HG03354 (cell line): ENCODE measurements around the gene TAS2R14.

ENCODE experiments used
- ATAC-seq: cut with Tn5 transposase; IDR thresholded peaks from one replicate; pipeline ENCODE4 v1.9.1; 2021; ENCODE audit warnings: mild to moderate bottlenecking; ENCODE audit not compliant: unreplicated experiment, poor library complexity, severe bottlenecking

Gene TAS2R14

DNA sequence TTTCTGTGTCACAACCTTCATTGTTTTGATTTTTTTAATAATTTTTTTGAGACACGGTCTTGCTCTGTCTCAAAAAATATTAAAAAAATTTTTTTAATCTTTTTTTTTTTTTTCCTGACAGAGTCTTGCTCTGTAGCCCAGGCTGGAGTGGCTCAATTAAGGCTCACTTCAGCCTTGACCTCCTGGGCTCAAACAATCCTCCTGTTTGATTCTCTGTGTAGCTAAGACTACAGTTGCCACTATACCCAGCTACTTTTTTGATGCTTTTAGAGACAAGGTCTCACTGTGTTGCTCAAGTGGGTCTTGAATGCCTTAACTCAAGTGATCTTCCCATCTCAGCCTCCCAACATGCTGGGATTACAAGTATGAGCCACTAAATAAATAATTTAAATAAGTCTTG, 19.3 kb downstream of the TAS2R14 start:
- no peak for ATAC-seq

DNA sequence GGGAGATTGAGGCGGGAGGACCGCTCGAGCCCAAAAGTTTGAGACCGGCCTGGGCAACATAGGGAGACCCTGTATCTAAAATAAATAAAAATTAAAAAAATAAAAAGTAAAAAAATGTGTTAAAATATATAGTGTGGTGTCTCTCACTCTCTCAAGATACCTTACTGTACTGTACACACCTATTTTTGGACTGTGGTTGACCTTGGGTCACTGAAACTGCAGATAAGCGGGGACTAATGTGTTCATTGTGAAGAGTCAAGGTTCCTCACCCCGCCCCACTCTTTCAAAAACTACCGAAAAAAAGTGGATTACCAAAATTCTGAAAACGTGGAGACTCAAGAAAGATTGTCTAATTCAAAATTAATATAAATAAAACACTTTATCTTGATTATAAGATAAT, 28.7 kb downstream of the TAS2R14 start:
- no peak for ATAC-seq

DNA sequence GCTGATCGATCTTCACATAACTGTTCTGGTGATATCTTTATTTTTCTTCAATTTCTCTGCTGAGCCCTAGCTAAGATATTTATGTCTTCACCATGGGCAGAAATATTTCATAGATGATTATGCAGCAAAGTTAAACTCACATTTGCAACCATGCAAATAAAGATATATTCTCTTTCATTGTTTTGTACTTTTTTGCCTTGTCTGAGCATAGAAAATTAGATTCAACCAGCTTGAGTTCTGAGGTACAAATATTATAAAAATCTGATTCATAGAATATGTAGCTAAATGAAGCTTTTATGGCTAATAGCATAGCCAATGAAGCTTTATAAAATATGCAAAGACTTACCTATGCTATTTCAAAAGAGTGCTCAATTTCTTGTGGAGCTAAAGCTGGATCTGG, 29.6 kb downstream of the TAS2R14 start, which contains the start of gene TAS2R13:
TSS of gene TAS2R13 (minus strand) at position 101 of the 400 bp plus-strand sequence. CDS start 264 bp downstream, outside the sequence.
- no peak for ATAC-seq

DNA sequence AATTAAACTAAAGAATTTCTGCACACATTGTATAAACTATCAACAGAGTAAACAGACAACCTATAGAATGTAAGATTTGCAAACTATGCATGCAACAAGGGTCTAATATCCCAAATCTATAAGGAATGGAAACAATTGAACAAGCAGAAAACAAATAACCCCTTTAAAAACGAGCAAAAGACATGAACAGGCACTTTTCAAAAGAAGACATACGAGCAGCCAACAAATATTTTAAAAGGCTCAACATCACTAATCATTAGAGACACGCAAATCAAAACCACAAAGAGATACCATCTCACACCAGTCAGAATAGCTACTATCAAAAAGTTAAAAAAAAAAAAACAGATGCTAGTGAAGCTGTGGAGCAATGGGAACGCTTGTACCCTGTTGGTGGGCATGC, 34.4 kb downstream of the TAS2R14 start:
- no peak for ATAC-seq

DNA sequence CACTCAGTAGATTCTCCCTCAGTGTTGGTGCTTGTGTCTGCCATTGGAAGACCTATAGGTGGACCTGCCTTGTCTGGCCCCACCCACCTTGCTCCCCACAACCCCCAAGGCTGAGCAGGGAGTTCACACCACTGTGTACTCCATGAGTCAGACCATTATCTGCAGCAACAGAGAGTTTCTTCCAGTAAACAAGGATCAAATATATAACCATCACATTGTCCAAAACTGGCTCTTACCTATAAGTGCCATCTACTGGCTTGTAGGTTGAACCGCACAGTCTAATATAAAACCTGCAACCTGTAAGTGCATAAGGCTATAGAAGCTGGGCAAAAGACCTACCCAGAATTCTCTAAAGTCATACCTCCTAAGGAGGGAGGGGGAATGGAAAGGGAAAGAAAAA, 37.6 kb downstream of the TAS2R14 start:
- ATAC-seq: no peak

DNA sequence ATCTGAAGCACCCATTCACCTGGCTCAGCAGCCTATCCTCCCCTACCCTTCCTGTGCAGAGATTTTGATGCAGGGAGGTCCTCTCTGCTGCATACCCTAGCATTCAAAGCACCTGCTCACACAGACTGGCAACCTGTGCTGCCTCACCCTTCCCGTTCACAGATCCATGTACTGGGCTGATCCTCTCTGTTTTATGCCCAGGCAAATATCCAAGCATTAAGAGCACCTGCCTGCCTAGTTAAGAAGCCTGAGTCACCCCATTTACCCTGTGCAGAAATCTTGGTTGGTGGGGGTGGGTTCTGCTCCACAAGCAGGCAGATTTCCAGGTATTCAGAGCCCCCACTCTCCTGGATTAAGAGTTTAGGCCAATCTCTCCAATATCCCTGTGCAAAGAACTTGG, 38.1 kb downstream of the TAS2R14 start:
- ATAC-seq: no peak

DNA sequence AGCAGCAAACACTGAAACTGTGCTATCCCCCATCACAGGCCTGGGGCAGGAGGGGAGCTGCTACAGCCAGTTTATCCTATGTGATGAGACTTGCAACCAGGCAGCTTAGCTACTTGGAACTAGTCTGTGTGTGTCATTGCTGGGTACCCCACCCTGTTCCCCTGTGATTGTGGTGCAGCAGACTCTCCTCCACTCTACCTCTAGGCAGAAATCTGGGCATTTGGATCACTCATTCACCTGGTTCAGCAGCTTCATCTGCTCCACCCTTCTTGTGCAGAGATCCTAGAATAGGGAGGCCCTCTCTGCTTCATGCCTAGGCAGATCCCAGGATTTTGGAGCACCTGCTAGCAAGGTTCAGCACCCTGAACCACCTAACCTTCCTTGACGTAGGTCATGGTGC, 38.5 kb downstream of the TAS2R14 start:
- ATAC-seq: no peak

DNA sequence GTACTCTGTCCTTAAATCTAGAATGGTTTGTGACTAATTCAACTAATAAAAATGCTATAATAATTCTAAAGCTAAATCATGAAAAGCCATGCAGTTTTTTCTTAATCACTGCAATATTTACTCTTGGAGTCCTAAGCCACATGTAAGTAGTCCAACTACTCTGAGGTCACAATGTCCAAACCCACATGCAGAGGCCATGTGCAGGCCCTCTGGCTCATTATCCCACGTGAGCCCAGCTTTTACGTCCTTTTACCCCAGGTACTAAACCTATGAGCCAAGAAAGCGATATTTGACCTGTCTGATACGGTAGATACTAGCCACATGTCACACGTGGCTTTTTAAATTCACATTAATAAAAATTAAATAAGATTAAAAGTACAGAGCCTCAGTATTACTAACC, 42.2 kb downstream of the TAS2R14 start:
- no peak for ATAC-seq

DNA sequence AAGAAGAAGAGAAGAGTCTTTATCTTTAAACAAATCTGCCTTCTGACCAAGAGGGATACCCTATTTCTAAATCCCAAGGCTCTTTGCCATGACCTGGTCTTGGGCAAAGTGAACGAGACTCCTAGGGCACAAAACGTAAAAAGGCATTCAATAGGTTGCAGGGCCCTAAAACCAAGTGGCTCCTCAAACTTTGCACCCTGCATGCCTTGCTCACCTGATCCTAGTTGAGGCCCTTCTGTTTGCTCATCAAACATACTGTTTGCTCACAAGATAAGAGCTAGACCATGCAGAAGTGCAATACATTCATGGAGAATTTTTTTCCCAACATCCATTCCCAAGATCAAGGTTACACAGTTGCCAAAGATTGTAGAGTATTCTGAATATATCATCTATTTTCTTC, 47.1 kb downstream of the TAS2R14 start:
- no peak for ATAC-seq

DNA sequence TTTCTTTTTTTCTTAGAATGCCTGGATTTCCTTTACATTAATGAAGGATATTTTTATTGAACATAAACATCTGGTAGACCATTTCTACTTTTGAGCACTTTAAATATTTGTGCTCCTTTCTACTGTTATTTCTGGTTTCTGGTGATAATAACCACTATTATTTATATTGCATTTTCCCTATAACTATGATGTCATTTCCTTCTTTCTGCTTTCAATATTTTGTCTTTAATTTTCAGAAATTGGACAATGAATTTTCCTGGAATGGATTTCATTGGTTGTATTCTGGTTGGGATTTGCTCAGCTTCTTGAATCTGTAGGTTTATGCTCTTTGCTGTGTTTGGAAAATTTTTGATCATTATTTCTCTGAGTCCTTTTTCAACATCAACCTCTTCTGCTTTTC, 49.8 kb downstream of the TAS2R14 start:
- ATAC-seq: no peak
